Mucosa of stomach (tissue), 1 donor: ENCODE results near the gene PRDM1.

Source experiments
- H3K27me3 ChIP-seq: one replicate; pipeline ENCODE4 v1.7.0; 2013; ENCODE audit warnings: mild to moderate bottlenecking, low read length; ENCODE audit not compliant: control insufficient read depth, insufficient read depth
- H3K36me3 ChIP-seq: one replicate; pipeline ENCODE4 v1.7.0; 2013; ENCODE audit warnings: low read length; ENCODE audit not compliant: control insufficient read depth, insufficient read depth
- H3K4me1 ChIP-seq: one replicate; pipeline ENCODE4 v1.7.0; 2013; ENCODE audit warnings: mild to moderate bottlenecking, low read length; ENCODE audit not compliant: control insufficient read depth, insufficient read depth
- H3K4me3 ChIP-seq: one replicate; pipeline ENCODE4 v1.7.0; 2013; ENCODE audit warnings: low read length
- H3K9ac ChIP-seq: one replicate; pipeline ENCODE4 v1.7.0; 2013; ENCODE audit warnings: mild to moderate bottlenecking, low read length, moderate library complexity
- H3K9me3 ChIP-seq: one replicate; pipeline ENCODE4 v1.7.0; 2013; ENCODE audit warnings: mild to moderate bottlenecking, low read length, moderate library complexity; ENCODE audit not compliant: control insufficient read depth
- donor health status: Pancreatic carcinoma.

Gene PRDM1

DNA sequence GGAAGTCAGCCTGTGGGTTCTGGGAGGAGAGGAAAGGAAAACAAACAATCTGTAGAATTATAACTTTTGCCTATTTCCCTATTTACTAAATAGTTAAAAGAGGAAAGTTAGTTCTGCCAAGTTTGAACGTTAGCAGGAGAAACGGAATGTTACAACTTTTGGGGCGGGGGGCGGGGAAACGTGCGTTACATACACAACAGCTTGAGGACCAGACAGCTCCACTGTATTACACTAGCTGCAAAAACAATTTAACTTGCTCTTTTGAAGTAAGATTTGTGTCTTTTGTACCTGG lies 498 bp upstream of the PRDM1 start:
- Histone ChIP-seq H3K4me1 (peaks cover 14% of the 10 kb centered on the region), H3K36me3 (no peaks in the 10 kb centered on the region), H3K9ac (peak overlapping the region; percentile 77), H3K9me3 (no peaks in the 10 kb centered on the region), H3K27me3 (peaks cover 5% of the 10 kb centered on the region), H3K4me3 (peak overlapping the region; percentile 56)

DNA sequence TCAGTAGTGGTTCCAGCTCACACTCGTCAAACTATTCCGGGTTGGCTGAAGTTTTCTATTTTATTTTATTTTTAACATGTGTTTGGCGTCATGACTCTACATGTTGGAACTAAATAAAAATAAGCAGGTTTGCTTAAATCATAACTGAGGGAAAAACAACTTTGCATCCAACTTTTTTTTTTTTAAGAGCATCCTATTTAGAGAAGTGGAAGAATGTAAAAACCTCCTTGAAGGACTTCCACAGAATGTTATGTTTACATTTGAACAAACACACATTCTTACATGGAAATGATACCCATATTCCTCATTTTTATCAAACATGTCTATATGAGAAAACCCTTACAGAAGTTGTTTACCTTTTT lies 659 bp downstream of the PRDM1 start:
- Histone ChIP-seq H3K27me3 (peaks cover 3% of the 10 kb centered on the region), H3K36me3 (no peaks in the 10 kb centered on the region), H3K9ac (peak overlapping the region; percentile 77), H3K4me1 (peaks cover 14% of the 10 kb centered on the region), H3K4me3 (no peak overlapping the region), H3K9me3 (no peaks in the 10 kb centered on the region)

DNA sequence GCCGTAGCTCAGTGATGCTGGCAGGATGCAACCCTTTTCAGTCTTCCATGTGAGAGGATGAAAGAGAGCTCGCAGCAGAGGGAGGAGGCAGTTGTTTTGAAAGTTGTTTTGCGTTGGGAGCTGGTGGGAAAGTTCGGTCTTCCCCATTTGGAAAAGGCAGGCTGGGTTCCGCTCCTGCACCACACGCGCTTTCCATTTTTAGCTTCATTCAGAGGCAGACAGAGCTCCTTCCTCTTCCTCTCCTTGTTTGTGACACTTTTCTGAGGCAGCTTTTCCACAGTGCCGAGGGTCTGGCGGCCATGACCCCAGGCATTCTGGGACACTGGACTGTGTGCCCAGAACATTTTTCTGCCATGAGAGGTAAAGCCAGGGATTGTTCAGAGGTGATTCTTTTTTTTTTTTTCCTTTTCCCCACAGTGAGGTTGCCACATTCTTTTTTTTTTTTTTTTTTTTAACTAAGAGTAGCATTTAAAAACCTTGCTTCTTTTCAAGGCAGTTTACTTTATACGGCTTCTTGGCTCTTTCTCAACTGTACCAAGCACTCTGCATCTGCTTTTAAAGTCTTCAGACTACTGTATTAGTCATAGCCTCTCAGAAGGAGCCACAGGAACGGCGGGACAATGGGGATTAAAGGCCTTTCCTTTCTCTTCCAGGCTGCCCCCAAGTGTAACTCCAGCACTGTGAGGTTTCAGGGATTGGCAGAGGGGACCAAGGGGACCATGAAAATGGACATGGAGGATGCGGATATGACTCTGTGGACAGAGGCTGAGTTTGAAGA lies 1.6 kb downstream of the PRDM1 start:
- Histone ChIP-seq H3K4me1 (peaks cover 14% of the 10 kb centered on the region), H3K36me3 (no peaks in the 10 kb centered on the region), H3K9ac (peak overlapping the region; percentile 77)

DNA sequence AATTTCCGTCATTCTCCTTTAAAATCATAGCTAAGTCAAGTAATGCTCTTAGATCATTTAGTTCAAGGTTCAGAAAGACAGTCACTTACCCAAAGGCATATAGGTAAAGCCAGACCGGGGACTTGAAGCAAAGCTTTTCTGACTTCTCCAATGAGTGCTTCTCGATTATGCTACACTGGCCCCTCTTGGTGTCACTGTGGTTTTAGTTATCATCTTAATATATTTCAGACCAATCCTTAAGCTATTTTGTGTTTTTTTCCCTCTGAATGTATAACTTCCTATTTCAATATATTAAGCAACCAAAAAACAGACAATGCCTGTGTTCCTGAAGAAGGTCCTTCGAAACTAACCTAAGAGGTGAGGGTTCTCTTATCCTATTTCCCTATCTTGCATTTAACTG lies 3.9 kb downstream of the PRDM1 start:
- Histone ChIP-seq H3K9ac (peak overlapping the region; percentile 77), H3K4me1 (peaks cover 5% of the 10 kb centered on the region), H3K36me3 (no peaks in the 10 kb centered on the region), H3K4me3 (no peak overlapping the region), H3K27me3 (peaks cover 3% of the 10 kb centered on the region), H3K9me3 (no peaks in the 10 kb centered on the region)

More for the DNA sequence above, 1.6 kb downstream of the PRDM1 start:
- Histone ChIP-seq H3K9me3 (no peaks in the 10 kb centered on the region), H3K4me3 (peak overlapping the region; percentile 34), H3K27me3 (peaks cover 3% of the 10 kb centered on the region)

DNA sequence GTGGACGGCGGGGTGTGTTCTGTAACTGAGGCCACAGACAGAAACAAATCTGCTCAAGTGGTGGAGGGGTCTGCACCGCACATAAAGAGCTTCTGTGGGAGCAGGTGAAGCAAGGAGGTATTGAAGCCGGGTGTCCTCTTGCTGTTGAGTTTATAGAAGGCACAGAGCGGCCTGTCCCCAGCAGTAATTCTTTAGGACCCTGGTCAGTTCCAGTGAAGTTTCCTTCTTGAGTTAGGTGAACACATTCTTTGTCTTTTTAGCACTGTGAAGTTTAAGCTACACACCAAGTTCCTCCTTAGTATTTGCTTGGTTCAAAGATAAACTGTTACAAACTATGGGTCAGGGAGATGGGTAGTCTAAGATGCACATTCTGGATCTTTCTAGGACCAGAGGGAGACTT lies 6.1 kb downstream of the PRDM1 start:
- Histone ChIP-seq H3K9me3 (no peaks in the 10 kb centered on the region), H3K36me3 (no peaks in the 10 kb centered on the region), H3K4me1 (peaks cover 3% of the 10 kb centered on the region), H3K27me3 (peaks cover 3% of the 10 kb centered on the region), H3K9ac (no peak overlapping the region), H3K4me3 (no peak overlapping the region)

DNA sequence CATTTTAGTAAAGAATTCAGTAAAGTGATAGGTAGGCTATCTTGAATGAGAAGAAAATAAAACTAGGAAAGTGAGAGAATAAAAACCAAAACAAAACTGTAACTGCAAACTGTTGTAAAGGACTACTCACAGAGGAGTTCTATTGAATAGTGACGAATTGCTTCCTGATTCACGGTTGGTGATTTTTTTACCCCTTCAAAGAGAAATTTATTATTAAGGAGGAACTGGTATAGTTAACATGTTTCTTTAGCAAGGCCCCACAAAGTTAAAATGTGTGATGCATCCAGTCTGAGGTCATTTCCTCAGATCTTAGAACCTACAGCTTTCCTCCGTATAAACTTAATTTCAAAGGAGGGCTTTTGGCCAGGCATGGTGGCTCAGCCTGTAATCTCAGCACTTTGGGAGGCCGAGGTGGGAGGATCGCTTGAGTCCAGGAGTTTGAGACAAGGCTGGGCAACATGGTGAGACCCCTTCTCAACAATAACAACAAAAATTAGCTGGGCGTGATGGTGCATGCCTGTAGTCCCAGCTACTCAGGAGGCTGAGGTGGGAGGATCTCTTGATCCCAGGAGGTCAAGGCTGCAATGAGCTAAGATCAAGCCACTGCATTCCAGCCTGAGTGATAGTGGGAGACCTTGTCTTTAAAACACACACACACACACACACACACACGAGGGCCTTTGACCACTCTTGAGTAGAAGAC lies 8.3 kb downstream of the PRDM1 start:
- Histone ChIP-seq H3K4me1 (peaks cover 3% of the 10 kb centered on the region), H3K27me3 (no peaks in the 10 kb centered on the region), H3K9me3 (no peaks in the 10 kb centered on the region), H3K4me3 (no peak overlapping the region), H3K36me3 (no peaks in the 10 kb centered on the region), H3K9ac (no peak overlapping the region)

DNA sequence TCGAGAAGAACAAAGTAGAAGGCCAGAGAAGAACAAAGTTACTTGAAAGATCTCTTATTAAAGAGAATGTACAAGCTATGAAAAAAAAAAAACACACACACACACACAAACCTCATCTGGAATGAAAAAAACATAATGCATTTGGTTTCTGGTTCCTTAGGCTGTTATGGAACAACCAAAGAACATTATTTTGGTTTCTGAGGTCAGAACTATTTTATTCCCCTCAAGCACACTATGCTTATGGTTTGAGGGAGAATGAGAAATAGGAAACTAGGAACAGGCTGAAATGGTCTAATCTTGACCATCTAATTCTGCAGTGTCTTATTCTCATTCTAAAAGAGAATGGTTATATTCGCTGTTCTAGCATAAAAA lies 8.8 kb downstream of the PRDM1 start:
- Histone ChIP-seq H3K4me1 (peaks cover 3% of the 10 kb centered on the region), H3K36me3 (no peaks in the 10 kb centered on the region), H3K27me3 (no peaks in the 10 kb centered on the region), H3K9ac (no peak overlapping the region), H3K9me3 (no peaks in the 10 kb centered on the region), H3K4me3 (no peak overlapping the region)

DNA sequence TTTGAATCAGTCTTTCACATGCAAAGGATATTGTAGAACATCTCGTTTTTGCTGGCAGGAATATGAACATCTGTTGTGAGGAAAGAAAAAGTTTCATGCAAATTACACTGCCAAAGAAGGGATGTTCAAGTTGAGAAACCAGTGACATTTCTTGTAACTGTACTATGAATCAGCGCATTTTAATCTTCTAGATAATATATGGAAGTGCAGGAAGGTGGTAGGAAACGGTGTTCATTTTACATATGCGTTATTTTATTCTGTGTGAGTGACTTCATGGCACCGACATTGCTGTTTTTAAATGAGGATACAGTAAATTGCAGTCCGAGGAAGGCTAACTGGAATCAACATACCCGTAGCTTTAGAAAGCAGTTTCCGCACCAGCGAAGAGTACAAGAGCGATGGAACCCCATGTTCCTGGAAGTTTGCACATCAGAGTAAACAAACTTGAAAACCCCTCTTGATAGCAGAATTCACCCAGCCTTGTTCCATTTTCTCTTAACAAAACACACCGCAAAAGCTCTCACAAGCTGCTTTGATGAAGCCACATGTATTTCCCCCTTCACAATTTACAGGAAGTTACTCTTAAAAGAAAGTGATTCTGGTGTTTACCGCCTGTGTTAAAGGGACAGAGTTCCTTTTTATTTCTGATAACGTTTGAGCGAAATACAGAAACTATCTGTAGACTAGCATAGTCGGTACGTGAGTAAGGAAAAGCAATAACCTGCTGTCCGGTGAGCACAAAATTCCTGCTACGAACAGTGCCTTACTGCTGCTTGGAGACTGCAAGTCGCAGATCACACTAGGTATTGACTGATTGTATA lies 11.5 kb downstream of the PRDM1 start:
- H3K9ac ChIP-seq: peak overlapping the region; percentile 63
- no peaks in the 10 kb centered on the region for H3K9me3 ChIP-seq
- peaks cover 3% of the 10 kb centered on the region for H3K4me1 ChIP-seq
- H3K36me3 ChIP-seq: no peaks in the 10 kb centered on the region
- no peaks in the 10 kb centered on the region for H3K27me3 ChIP-seq
- peak overlapping the region; percentile 68 for H3K4me3 ChIP-seq

DNA sequence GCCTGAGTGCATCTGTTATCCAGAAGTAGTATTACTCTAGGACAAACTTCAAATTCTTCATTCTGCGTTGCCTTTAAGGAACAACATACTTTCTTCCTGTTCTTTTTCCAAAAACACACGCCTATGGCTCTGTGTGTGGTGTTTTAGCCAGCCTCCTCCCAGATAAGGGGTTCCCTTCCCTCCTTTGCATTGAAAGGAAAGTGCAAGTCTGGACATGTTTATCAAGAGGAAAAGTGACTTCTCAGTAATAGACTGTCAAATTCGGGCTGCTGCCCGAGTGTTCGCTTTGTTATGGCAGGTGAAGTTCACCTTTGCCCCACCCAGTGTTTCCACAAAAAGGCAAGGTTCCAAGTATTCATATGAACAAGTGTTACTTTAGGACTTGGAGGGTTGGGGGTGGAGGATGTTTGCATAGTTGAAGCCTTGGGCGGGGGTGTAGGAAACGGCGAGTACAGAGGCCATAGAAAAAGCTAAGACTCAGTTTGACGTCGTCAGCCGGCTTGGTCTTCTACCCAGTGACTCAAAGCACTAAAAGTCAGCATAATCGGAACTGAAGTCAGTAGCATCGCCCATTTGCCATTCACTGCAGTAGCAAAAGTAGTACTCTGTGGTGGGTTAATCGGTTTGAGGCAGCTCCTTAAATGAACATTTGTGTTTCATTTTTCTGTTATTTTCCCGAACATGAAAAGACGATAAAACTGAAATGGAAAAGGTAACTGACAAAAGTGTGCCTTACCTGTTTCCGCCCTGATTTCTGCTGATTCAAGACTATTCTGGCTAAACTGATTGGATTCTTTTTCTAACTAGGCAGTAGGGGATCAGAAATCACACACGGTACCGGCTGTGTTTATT lies 12.5 kb downstream of the PRDM1 start:
- peak overlapping the region; percentile 68 for H3K4me3 ChIP-seq
- no peaks in the 10 kb centered on the region for H3K9me3 ChIP-seq
- H3K9ac ChIP-seq: peak overlapping the region; percentile 63
- peaks cover 3% of the 10 kb centered on the region for H3K4me1 ChIP-seq
- H3K36me3 ChIP-seq: no peaks in the 10 kb centered on the region
- no peaks in the 10 kb centered on the region for H3K27me3 ChIP-seq

DNA sequence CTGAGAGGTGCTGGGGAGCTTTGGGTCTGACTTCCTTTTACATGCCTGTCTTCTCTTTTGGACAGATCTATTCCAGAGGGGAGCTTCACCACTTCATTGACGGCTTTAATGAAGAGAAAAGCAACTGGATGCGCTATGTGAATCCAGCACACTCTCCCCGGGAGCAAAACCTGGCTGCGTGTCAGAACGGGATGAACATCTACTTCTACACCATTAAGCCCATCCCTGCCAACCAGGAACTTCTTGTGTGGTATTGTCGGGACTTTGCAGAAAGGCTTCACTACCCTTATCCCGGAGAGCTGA lies 13.1 kb downstream of the PRDM1 start:
- H3K9ac ChIP-seq: peak overlapping the region; percentile 63
- peaks cover 3% of the 10 kb centered on the region for H3K4me1 ChIP-seq
- no peaks in the 10 kb centered on the region for H3K27me3 ChIP-seq
- no peaks in the 10 kb centered on the region for H3K9me3 ChIP-seq
- H3K36me3 ChIP-seq: no peaks in the 10 kb centered on the region
- H3K4me3 ChIP-seq: peak overlapping the region; percentile 68

DNA sequence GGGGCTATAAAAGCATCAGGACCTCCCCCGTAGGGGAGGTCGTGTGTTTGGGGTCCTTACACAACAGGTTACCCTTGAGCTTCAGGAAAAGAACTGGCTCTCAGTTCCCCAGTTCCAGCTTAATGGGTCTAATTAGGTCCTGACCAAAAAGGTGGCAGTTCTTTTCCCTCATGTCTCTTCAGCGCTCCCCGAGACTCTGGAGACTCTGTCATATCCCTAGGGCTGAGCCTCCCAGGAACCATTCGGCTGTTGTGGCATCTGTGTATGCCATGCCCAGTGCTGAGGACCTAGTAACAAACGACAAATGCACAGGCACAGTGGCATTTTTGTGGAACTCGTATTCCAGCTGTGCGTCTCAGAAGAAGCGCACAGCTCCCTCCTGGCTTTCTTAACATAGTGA lies 14.6 kb downstream of the PRDM1 start:
- Histone ChIP-seq H3K27me3 (no peaks in the 10 kb centered on the region), H3K4me3 (no peak overlapping the region), H3K36me3 (no peaks in the 10 kb centered on the region), H3K9ac (no peak overlapping the region), H3K9me3 (no peaks in the 10 kb centered on the region), H3K4me1 (peaks cover 3% of the 10 kb centered on the region)
